Colonic mucosa (tissue), 4 donors: ENCODE data around the gene ARHGAP1. TPM values are rescaled to one million over a fixed set of nuclear protein-coding genes. Genes with fewer than 3 reads are reported as not detected.

Experiments
- DNase-seq: peaks from one replicate; pipeline ENCODE4 v3.0.0-alpha.2; 2020
- H3K27ac ChIP-seq: fragments of 200-600 bp; one replicate; pipeline ENCODE4 v1.8.0; 2021
- H3K27me3 ChIP-seq: fragments of 200-600 bp; one replicate; pipeline ENCODE4 v1.8.0; 2021
- H3K36me3 ChIP-seq: fragments of 200-600 bp; one replicate; pipeline ENCODE4 v1.8.0; 2021
- H3K4me1 ChIP-seq: fragments of 200-600 bp; one replicate; pipeline ENCODE4 v1.8.0; 2021; ENCODE audit warnings: mild to moderate bottlenecking
- H3K4me3 ChIP-seq: fragments of 200-600 bp; one replicate; pipeline ENCODE4 v1.8.0; 2021
- H3K9ac ChIP-seq, 2 donors: one replicate each; pipeline ENCODE4 v1.7.0; 2013; ENCODE audit warnings: control low read depth in 2 of 2, low read depth in 2 of 2, low read length in 2 of 2
- H3K9me3 ChIP-seq: fragments of 200-600 bp; one replicate; pipeline ENCODE4 v1.8.0; 2021
- intact Hi-C: fragments of 100-400 bp; cut with DNase I; formaldehyde crosslinking; loops from one replicate; pipeline ENCODE4 v1.14.1; 2022
- total RNA-seq, 2 donors: library from RNA; stranded (reverse); fragmentation: NEBNext Ultra II Directional in 1 of 2; extraction: Animal tissue kit (Norgen Biotek cat#: 25700) in 1 of 2; gene quantifications; one replicate each; pipeline ENCODE4 v1.2.1, GENCODE V29; 2021
- TF ChIP-seq, protein P1 (sequence below): fragments of 200-600 bp; IDR thresholded peaks from one replicate; pipeline ENCODE4 v1.8.0; 2022; ENCODE audit warnings: antibody characterized with exemption, mild to moderate bottlenecking
- donor health status: healthy.
- donor health status: DM: no; HTN: no; CAD: no.
- donor health status: DM: no; HTN: no; CAD: no.

Gene ARHGAP1
- total RNA-seq, 2 donors from 2014 or later = 68.3 to 81.7 TPM

DNA sequence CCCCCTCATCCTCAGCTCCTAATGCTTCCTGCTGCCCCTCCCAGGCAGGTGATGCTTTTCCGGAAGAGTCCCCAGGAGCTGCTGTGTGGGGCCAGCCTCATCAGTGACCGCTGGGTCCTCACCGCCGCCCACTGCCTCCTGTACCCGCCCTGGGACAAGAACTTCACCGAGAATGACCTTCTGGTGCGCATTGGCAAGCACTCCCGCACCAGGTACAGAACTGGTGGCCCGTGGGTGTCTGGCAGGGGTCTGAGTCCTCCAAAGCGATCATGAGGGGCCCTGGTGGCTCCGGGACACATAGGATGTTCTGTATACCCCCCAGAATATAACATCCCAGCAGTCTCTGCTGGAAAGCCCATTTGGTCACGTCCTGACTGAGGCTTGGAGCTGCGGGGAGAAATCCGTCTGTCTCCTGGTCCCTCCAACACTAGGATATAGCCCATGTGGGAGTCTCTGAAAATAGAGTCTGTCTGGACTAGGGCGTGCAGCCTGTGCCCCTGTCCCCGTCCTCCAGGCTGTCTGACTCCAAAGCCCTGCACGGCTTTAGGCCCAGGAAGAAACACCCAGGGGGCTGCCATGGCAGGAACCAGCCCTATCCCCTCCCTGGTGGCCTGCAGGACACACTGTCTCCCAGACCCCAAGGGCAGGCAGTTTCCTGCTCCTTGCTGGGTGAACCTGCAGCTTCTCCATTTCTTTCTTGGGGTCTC lies 27.7 kb upstream of the ARHGAP1 start:
- intact Hi-C loops = no loop called here
- H3K9me3 ChIP-seq = no peaks in the 10 kb centered on the region
- no peak for DNase-seq
- H3K4me3 ChIP-seq = no peak overlapping the region
- H3K36me3 ChIP-seq = no peaks in the 10 kb centered on the region
- TF ChIP-seq, protein P1, sequence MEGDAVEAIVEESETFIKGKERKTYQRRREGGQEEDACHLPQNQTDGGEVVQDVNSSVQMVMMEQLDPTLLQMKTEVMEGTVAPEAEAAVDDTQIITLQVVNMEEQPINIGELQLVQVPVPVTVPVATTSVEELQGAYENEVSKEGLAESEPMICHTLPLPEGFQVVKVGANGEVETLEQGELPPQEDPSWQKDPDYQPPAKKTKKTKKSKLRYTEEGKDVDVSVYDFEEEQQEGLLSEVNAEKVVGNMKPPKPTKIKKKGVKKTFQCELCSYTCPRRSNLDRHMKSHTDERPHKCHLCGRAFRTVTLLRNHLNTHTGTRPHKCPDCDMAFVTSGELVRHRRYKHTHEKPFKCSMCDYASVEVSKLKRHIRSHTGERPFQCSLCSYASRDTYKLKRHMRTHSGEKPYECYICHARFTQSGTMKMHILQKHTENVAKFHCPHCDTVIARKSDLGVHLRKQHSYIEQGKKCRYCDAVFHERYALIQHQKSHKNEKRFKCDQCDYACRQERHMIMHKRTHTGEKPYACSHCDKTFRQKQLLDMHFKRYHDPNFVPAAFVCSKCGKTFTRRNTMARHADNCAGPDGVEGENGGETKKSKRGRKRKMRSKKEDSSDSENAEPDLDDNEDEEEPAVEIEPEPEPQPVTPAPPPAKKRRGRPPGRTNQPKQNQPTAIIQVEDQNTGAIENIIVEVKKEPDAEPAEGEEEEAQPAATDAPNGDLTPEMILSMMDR = no peak
- no peaks in the 10 kb centered on the region for H3K4me1 ChIP-seq
- H3K27ac ChIP-seq = no peak overlapping the region
- no peaks in the 10 kb centered on the region for H3K27me3 ChIP-seq
- H3K9ac ChIP-seq = no peak overlapping the region

DNA sequence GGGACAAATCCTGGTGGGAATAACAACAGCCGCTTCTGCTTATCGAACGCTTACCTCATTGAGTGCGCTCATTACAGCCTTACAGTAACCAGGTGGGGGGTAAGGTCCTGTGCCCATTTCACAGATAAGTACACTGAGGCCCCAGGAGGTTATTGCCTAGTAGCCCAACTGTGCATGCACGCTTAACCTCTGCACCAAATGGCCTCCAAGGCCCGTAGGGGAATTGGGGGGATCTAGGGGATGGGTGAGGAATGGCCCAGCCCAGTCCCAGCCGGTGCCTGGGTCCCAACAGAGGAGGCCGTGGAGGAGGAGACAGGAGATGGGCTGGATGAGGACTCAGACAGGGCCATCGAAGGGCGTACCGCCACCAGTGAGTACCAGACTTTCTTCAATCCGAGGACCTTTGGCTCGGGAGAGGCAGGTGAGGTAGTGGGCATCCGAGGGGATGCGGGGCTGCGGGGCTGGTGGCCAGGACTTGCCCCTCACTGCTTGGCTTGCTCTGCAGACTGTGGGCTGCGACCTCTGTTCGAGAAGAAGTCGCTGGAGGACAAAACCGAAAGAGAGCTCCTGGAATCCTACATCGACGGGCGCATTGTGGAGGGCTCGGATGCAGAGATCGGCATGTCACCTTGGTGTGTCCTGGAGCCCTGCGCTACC lies 25.9 kb upstream of the ARHGAP1 start:
- Histone ChIP-seq H3K4me1 (no peaks in the 10 kb centered on the region), H3K36me3 (no peaks in the 10 kb centered on the region), H3K9ac (peak overlapping the region in 1 of 2 donors; percentile 12), H3K27ac (no peak overlapping the region), H3K4me3 (no peak overlapping the region), H3K9me3 (no peaks in the 10 kb centered on the region), H3K27me3 (no peaks in the 10 kb centered on the region)
- intact Hi-C loops = no loop called here
- TF ChIP-seq, protein P1 = no peak
- DNase-seq = no peak

GRCh38 chr11:46725338-46726205 lies 25.2 kb upstream of the ARHGAP1 start:
- Histone ChIP-seq H3K4me3 (no peak overlapping the region), H3K27me3 (no peaks in the 10 kb centered on the region), H3K9me3 (no peaks in the 10 kb centered on the region), H3K36me3 (no peaks in the 10 kb centered on the region), H3K4me1 (no peaks in the 10 kb centered on the region), H3K27ac (no peak overlapping the region), H3K9ac (no peak overlapping the region)
- intact Hi-C loops = no loop called here
- TF ChIP-seq, protein P1 = no peak
- no peak for DNase-seq

DNA sequence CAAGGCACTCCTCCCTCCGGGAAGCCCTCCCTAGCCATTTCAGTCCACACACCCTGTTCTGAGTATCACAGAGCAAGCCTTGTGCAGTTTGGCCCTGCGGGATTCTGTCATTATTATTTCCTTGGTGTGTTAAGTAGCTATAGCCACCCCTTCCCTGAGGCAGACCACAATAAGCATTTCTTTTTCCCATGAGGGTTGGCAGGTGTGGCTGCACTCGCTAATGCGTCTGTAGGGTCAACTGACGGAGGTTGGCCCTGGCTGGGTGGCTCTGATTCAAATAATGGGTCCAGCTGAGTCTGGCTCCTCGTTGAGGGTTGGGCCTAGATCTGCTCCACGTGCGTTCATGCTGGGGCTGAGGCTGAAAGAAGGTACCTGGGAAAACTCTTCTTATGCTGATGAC lies 23.7 kb upstream of the ARHGAP1 start:
- H3K9me3 ChIP-seq = no peaks in the 10 kb centered on the region
- no peak for DNase-seq
- TF ChIP-seq, protein P1 = no peak
- H3K27ac ChIP-seq = no peak overlapping the region
- no peaks in the 10 kb centered on the region for H3K36me3 ChIP-seq
- no peaks in the 10 kb centered on the region for H3K27me3 ChIP-seq
- intact Hi-C loops = no loop called here
- no peaks in the 10 kb centered on the region for H3K4me1 ChIP-seq
- H3K4me3 ChIP-seq = no peak overlapping the region
- no peak overlapping the region for H3K9ac ChIP-seq

DNA sequence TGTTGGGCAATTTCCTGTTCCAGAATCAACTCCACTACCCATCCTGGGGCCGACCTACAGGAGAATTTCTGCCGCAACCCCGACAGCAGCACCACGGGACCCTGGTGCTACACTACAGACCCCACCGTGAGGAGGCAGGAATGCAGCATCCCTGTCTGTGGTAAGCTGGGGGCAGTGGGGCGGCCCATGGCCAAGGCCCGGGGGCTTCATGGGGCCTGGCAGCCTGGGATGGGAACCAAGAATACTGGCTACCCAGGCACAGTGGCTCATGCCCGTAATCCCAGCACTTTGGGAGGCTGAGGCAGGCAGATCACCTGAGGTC lies 22.9 kb upstream of the ARHGAP1 start:
- no peaks in the 10 kb centered on the region for H3K9me3 ChIP-seq
- TF ChIP-seq, protein P1 = no peak
- no peaks in the 10 kb centered on the region for H3K27me3 ChIP-seq
- H3K4me1 ChIP-seq = peaks cover 3% of the 10 kb centered on the region
- intact Hi-C loops = no loop called here
- H3K36me3 ChIP-seq = no peaks in the 10 kb centered on the region
- H3K9ac ChIP-seq = no peak overlapping the region
- no peak overlapping the region for H3K4me3 ChIP-seq
- DNase-seq = no peak
- H3K27ac ChIP-seq = no peak overlapping the region
